HUES6 (cell line): ENCODE data around the gene MRPL34.
A peak's percentile ranks its signal among the peaks of the same experiment; 100 is the strongest.

Experiments used
- H3K27ac ChIP-seq: 2 replicates; pipeline ENCODE4 v1.7.0; 2013; ENCODE audit warnings: low read depth, mild to moderate bottlenecking, low read length, inconsistent platforms
- H3K27me3 ChIP-seq: 2 replicates; pipeline ENCODE4 v1.6.1; 2013; ENCODE audit warnings: low read length; ENCODE audit not compliant: control insufficient read depth, insufficient read depth
- H3K36me3 ChIP-seq: 2 replicates; pipeline ENCODE4 v1.6.1; 2013; ENCODE audit warnings: low read length; ENCODE audit not compliant: control insufficient read depth, insufficient read depth
- H3K4me1 ChIP-seq: 2 replicates; pipeline ENCODE4 v1.6.1; 2013; ENCODE audit warnings: low read length; ENCODE audit not compliant: control insufficient read depth, insufficient read depth
- H3K4me3 ChIP-seq: 2 replicates; pipeline ENCODE4 v1.5.1; 2013; ENCODE audit warnings: low read depth, low read length
- H3K9ac ChIP-seq: one replicate; pipeline ENCODE4 v1.6.1; 2013; ENCODE audit warnings: mild to moderate bottlenecking, low read length
- H3K9me3 ChIP-seq: 2 replicates; pipeline ENCODE4 v1.6.1; 2013; ENCODE audit warnings: low read depth, low read length; ENCODE audit not compliant: control insufficient read depth, insufficient read depth

The MRPL34 gene

DNA sequence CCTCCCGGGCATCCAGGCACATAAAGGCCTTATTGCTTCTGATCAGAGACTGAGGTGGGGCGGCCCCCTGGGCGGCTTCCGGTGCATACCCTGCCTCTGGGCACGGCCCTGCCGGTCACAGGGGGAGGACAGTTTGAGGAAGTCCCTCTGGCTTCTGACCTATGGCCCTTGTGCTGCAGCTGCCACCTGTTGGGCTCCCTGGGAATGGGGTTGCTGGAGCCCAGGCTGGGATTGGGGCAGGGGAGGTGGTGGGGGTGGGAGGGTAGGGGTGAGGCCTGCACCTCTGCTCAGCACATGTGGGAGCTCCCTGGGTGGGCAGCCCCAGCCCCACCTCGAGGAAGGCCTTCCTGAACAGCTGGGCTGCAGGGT, 18.3 kb downstream of the MRPL34 start:
- Histone ChIP-seq H3K27ac (no peak overlapping the region), H3K27me3 (peaks cover 2% of the 10 kb centered on the region; the same call in 1 of the 2 replicates), H3K9ac (no peak overlapping the region), H3K4me3 (no peak overlapping the region), H3K9me3 (no peaks in the 10 kb centered on the region), H3K4me1 (peaks cover 13% of the 10 kb centered on the region), H3K36me3 (peaks cover 44% of the 10 kb centered on the region)

- Histone ChIP-seq H3K27me3 (peaks cover 8% of the 10 kb centered on the region), H3K9me3 (no peaks in the 10 kb centered on the region), H3K4me1 (peaks cover 13% of the 10 kb centered on the region), H3K4me3 (no peak overlapping the region), H3K36me3 (peaks cover 38% of the 10 kb centered on the region), H3K9ac (no peak overlapping the region), H3K27ac (no peak overlapping the region)
Observed at GRCh38 chr19:17324357-17325114, 18.9 kb downstream of the MRPL34 start.

- no peak overlapping the region for H3K9ac ChIP-seq
- peaks cover 33% of the 10 kb centered on the region for H3K36me3 ChIP-seq
- H3K27me3 ChIP-seq = peaks cover 13% of the 10 kb centered on the region
- H3K4me1 ChIP-seq = peaks cover 13% of the 10 kb centered on the region
- H3K4me3 ChIP-seq = no peak overlapping the region
- H3K27ac ChIP-seq = no peak overlapping the region
- no peaks in the 10 kb centered on the region for H3K9me3 ChIP-seq
Observed at GRCh38 chr19:17325133-17325532, 19.5 kb downstream of the MRPL34 start.

- Histone ChIP-seq H3K27me3 (peaks cover 16% of the 10 kb centered on the region), H3K4me1 (peaks cover 13% of the 10 kb centered on the region), H3K27ac (no peak overlapping the region; the same call in 1 of the 2 replicates), H3K9ac (peak overlapping the region; percentile 55), H3K36me3 (peaks cover 26% of the 10 kb centered on the region), H3K9me3 (no peaks in the 10 kb centered on the region), H3K4me3 (peak overlapping the region; percentile 59; the same call in 1 of the 2 replicates)
Observed at GRCh38 chr19:17325881-17326594, 20.4 kb downstream of the MRPL34 start.

GRCh38 chr19:17326595-17326966, 20.9 kb downstream of the MRPL34 start:
- peak overlapping the region; percentile 37; the same call in 1 of the 2 replicates for H3K27ac ChIP-seq
- peak overlapping the region; percentile 59 for H3K4me3 ChIP-seq
- H3K4me1 ChIP-seq = peaks cover 13% of the 10 kb centered on the region
- peaks cover 23% of the 10 kb centered on the region for H3K36me3 ChIP-seq
- no peaks in the 10 kb centered on the region for H3K9me3 ChIP-seq
- H3K9ac ChIP-seq = peak overlapping the region; percentile 55
- H3K27me3 ChIP-seq = peaks cover 16% of the 10 kb centered on the region

DNA sequence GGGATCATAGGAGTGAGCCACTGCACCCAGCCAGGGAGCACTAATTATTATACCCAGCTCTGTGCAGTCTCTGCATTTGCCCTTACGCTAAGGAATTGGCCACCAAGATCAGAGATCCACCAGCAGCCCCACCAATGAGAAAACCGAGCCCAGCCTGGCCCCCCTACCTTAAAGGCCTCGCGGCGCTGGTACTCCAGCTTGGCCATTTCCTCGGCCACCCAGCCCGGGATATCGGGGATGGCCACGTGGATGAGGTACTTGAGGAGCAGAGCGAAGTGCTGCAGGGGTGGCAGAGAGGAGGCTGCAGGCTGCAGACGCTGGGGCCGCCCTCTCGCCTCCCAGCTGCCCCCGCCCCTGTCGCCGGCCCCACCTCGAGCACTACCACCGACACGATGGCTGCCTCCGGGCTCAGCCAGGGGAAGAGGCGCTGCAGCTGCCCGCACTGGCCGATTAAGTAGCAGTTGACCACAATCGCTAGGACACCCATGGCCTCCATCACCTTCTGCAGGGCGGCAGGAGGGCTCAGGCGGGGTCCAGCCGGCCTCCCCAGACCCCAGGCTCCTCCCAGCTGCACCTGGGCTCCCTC, 21.5 kb downstream of the MRPL34 start:
- Histone ChIP-seq H3K36me3 (peaks cover 17% of the 10 kb centered on the region), H3K27me3 (peaks cover 16% of the 10 kb centered on the region), H3K9ac (peak overlapping the region; percentile 55), H3K4me1 (peaks cover 13% of the 10 kb centered on the region), H3K4me3 (peak overlapping the region; percentile 59), H3K27ac (peak overlapping the region; percentile 37), H3K9me3 (no peaks in the 10 kb centered on the region)

- H3K4me3 ChIP-seq = peak overlapping the region; percentile 59
Observed at GRCh38 chr19:17327654-17328516, 22.2 kb downstream of the MRPL34 start.

GRCh38 chr19:17328517-17329365, 23.1 kb downstream of the MRPL34 start:
- Histone ChIP-seq H3K9ac (peak overlapping the region; percentile 77), H3K36me3 (peaks cover 10% of the 10 kb centered on the region), H3K27ac (peak overlapping the region; percentile 80; the same call in 1 of the 2 replicates), H3K4me1 (peaks cover 17% of the 10 kb centered on the region), H3K9me3 (no peaks in the 10 kb centered on the region), H3K27me3 (peaks cover 16% of the 10 kb centered on the region), H3K4me3 (peak overlapping the region; percentile 59)

More at GRCh38 chr19:17327654-17328516, 22.2 kb downstream of the MRPL34 start:
- Histone ChIP-seq H3K27ac (peak overlapping the region; percentile 80), H3K27me3 (peaks cover 16% of the 10 kb centered on the region), H3K9ac (peak overlapping the region; percentile 77), H3K36me3 (peaks cover 10% of the 10 kb centered on the region), H3K9me3 (no peaks in the 10 kb centered on the region), H3K4me1 (peaks cover 13% of the 10 kb centered on the region)

GRCh38 chr19:17329366-17330261, 23.9 kb downstream of the MRPL34 start:
- H3K9me3 ChIP-seq = no peaks in the 10 kb centered on the region
- H3K4me3 ChIP-seq = peak overlapping the region; percentile 54; the same call in 1 of the 2 replicates
- peaks cover 16% of the 10 kb centered on the region for H3K27me3 ChIP-seq
- H3K4me1 ChIP-seq = peaks cover 21% of the 10 kb centered on the region
- H3K9ac ChIP-seq = no peak overlapping the region
- H3K27ac ChIP-seq = no peak overlapping the region
- H3K36me3 ChIP-seq = peaks cover 9% of the 10 kb centered on the region
